Stimulated activated CD8-positive, alpha-beta memory T cell treated with anti-CD3 and anti-CD28 coated beads, Interleukin-4, amount 100 ng/mL, for 4 hours (primary cell): ENCODE measurements around the gene DIPK1C.

Experiments
- DNase-seq, 2 donors: peaks; one replicate each; pipeline ENCODE4 v3.0.0-alpha.2; 2020; ENCODE audit warnings: low read depth in 2 of 2, low spot score in 1 of 2

Gene DIPK1C

DNA sequence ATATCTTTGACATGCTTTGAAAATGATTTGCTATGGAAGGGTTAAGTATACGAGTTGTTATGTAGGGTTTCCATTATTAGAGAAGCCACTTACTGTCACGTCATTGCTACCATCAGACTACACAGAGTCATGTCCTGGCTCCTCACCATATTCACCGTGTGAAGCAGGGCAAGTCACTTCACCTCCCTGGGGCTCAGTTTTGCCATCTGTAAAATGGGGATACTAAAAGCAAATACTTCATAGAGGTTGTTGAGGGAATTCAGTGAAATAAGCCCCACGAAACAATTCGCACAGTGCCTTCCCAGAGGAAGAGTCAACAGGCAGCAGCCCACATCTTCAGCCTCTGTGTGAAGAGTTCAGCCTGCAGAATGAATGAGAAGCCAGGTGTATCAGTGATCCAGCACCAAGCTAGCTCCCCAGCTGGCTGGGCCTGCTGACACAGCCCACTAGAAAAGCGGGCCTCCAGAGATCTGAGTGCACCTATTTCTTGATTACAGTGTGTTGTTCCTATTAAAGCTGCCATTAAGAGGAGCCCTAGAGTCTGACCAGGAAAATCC is 3.4 kb downstream of the DIPK1C start:
- DNase-seq, result no peak

DNA sequence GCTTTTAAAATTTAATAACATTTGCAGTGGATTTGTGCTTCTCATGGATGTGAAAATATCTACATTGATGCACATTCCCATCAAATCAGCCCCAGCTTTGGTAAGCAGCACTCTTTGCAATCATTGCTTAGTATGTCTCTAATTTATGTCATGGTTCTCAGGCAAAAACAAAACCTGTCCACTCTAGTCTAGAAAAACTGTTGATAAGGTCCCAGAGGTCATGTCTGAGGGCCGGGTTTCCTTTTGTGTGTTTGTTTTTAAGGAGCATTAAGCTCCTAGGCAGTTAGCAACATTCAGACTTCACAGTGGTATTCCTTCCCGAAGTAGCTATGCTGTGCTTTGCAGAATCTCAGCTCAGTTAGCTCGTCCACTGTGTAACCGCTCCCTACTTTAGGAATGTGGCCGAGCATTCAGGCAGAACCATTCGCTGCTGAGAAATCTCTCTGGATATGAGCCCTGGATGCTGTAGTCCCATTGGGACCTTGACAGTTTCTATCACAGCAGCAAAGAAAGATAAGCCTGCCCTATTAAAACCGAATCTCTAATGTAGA is 4.0 kb downstream of the DIPK1C start:
- DNase-seq, result no peak

DNA sequence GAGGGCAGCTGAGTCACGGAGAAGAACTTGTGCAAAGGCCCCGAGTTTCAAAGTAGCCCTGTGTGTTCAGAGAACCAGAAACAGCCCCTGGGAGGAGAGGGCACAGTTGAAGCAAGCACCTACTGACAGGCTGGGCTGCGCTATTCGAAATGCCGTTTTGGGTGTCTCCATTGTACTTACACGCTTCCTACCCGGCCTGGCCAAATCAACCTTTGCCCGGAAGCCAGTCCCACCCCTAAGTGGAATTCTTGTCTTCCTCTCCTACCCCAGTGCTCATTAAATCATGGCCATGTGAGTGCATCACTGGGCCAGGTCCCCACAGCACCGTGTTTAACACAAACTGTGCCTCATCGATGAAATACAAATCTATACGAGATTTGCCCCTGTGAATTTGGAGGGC is 6.0 kb downstream of the DIPK1C start:
- DNase-seq, result no peak

DNA sequence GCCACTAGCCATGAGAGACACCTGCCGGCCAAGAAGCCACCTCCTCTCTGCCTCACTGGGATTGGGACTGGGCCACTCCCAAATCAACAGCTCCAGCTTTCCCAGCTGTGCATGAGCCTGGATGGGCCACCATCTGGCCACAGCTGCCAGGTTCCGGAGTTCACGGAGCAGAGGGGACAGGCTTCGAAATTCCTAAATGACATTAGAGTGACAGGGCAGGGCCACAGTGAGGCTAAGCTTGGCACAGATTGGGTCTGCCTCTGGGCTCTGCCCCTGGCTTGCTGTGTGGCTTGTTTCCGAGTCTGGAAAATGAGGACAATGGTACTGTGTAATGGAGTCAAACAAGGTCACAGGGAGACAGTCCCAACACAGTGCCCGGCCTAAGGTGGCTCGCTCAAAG is 6.5 kb downstream of the DIPK1C start:
- DNase-seq, result no peak

DNA sequence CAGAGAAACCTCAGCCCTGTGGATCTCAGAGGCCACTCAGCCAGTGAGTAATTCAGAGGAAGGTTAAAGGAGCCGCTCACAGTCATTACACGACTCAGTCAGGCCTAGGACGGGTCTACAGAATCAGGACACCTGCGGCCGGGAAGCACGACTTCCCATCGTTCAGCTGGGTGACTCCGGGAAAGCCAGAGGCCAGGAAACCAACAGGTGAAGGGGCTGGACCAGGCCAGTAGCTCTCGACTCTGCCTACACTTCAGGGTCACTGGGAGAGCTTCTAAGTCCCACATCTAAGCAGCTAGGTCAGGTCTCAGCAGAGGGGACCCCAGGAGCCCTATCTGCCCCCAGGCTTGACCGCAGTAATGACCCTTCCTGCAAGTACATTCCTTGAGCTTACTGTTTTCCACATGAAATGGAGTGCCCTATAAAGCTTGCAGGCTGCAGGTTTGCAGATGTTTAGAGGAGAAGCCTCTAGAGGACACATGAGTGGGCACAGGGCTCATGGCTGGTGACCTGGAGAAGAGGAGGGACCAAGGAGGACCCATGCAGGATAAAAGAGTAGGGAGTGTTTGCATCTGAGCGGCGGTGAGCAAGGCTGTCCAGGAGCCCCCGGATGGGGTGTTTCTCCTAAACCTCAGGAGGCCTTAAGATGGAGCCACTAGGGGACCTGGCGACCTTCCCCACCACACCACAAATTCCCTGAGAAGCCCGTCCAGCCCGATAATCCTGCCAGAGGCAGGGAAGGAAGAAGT is 9.5 kb downstream of the DIPK1C start:
- DNase-seq, result no peak

DNA sequence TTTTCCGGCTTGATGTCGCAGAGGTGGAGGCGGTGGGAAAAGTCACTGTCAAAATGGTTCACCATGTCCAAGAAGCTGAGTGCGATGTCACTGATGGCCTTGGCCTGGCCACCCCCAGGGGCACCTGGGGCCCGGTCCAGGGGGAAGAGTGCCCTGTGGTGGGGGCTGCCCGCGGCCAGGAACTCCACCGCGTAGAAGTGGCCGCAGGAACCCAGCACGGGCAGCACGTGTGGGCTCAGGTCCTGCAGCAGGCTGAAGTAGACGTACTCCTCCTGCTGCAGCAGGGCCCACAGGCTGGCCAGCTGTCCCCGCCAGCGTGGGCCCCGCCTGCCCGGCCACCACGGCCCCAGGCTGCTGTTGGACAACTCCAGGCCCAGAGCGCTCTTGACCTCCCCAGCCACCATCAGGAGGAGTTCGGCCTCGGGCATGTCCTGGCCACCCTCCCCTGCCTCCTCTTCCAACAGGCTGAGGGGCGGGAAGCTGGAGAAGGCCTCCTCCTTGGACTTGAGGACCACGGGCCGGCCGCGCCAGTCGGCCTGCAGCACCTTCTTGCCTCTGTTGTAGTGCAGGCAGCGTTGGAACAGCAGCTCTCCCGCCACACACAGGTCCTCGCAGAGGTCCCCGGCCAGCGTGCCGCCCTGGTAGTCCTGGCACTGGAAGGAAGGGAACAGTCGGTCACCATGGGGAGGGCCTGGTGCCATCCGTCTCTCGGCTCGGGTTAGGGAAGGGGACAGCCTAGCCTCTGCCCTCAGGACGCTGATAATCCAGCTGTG is 10.3 kb downstream of the DIPK1C start:
- no peak for DNase-seq

DNA sequence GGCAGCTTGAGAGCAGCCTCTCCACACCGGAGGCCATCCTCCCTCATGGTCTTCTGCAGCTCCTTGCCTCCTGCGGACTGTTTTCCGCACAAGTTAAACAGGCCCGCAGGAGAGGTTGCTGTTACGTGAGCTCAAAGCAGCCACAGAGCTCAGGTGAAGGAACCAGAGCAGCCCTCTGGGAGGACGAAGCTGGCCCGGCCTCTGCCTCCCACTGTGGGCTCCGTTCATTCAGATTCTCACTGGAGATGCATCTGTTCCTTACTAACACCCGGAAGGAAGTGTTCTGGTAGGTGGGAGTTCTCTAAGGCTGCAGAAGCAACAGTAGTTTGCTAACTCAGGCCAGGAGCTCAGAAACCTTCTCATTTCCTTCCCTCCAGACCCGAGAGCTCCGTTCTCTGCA is 10.9 kb downstream of the DIPK1C start:
- DNase-seq, result no peak

DNA sequence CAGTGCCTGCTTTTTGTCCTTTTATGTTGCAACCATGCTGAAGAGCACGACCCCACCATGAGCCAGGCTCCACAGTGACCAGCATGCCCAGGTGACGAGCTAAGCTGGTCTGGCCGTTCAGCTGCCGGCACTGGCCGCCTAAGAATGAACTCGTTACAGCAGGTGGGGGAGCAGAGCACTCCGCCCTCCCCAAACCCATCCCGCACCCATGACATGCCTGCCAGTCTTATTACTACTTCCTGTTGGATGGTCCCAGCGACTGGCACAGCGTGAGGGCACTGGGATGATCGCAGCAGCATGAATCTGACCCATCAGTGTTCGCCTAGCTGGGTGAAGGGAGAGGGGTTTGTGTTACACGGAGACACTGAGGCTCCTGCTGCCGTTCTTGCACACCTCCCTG is 11.5 kb downstream of the DIPK1C start:
- no peak for DNase-seq

DNA sequence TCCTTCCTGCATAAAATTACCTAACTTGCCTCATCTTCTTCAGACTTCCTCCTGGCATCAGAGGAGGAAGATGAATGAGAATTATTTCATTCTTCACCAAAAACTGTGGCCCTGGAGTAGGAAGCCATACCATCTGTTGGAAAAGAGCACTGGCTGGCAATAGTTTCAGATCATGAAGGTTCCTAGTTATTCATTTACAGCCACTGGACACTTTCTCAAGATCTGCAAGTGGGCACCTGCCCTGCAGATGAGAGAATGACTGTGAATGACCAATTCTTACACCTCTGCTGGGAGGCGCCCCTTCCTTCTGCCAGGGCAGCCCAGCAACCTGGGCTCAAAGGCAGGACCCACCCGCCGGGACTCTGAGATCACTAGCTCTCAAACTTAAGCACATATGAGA is 13.0 kb downstream of the DIPK1C start:
- DNase-seq, result no peak

DNA sequence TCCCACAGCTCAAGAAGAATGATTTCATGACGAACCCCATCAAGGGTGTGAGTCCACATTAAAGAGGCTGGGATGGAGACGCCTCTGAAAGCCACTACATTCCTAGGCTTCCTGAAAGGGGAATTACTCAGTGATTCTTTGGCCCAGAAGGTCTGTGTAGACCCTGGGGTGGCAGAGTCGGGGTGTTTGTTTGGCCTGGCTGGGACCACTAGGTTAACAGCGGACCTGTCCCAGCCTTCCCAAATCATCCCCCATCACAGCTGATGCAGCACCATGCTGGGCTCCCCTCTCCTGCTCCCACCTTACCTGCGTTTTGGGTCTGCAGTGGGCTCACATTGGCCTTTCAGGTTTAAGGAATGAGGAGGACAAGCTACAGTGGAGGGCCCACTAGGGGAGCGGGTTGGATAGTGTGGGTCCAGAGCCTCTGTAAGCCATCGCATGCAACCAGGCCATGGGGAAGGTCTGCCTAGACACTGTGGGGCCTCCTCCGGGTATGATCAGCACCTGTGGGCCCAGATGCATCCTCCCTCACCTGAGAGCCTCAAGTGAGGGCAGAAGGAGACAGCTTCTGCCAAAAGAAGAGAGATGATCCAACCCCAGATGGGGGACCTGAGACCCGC is 16.2 kb downstream of the DIPK1C start:
- DNase-seq, result no peak

DNA sequence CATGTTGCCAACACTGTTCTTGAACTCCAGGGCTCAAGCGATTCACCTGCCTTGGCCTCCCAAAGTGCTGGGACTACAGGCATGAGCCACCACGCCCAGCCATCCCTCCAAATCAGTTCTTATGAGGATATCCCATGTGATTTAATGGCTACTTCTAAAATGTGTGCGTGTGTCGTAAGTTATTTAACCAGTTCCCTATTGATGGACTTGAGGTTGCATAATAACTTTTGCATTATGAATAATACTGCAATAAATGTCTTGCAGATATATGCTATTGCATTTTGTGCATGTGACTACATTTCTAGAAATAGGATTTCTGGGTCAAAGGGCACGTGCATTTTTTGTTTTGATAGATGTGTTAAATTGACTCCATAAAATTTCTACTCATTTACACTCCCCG is 19.0 kb downstream of the DIPK1C start:
- no peak for DNase-seq

DNA sequence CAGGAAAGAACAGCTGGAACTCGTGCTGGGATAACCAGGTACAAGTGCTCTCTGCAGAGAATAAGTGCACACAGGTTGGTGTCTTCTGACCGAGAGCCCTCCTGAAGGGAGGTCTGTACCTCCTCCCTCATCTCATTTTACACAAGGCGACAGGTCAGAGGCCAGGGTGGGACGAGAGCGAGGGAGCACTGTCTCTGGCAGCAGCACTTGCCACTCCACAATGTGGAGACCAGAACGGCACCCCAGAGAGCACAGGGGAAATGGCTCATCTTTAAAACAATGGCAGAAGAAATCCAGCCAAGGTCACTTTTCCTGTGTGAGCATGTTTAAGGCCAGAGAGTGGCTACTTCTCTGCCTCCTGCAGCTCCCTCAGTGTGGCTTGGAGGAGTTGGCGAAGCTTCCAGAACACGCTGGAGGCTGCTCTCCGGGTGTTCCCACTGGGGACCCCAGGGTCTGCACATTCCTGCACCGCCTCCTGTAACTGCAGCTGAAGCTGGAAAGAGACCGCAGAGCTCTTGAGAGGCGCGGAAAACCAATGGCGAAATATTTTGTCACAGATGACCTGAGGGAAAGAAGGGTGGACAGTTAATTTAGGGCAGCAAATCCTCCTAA is 20.8 kb downstream of the DIPK1C start:
- no peak for DNase-seq

DNA sequence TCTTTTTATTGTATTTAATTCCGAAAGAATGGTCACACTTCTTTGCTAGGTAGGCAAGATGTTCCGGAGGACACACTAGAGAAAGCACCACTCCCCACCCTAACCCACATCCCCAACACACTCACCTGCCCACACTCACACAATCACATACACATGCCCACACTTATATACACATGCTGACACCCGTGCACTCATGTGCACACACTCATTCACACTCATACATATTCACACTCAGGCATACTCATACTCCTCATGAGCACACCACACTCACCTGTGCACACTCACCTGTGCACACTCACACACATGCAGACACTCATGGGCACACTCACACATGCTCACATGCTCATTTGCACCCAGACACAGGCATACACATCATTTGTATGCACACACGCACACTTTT is 21.4 kb downstream of the DIPK1C start:
- no peak for DNase-seq

DNA sequence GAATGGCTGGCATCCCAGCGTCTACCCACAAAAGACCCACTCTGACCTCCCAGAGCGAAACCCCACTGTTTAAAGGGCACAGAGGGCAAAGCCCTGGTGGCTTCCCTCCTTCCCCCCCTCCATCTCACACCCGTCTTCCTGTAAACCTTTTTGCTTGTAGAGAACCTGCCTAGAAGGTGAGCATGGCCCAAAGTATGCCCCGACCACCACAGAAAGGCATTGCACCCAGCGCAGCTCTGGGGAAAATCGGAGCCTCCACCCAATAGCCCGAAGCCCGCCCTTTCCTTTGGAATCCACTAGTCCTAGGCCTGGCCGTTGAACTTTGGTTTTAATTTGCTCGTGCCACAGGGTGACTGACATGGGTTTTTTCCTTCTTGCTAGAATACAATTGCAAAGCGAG is 22.6 kb downstream of the DIPK1C start:
- no peak for DNase-seq

DNA sequence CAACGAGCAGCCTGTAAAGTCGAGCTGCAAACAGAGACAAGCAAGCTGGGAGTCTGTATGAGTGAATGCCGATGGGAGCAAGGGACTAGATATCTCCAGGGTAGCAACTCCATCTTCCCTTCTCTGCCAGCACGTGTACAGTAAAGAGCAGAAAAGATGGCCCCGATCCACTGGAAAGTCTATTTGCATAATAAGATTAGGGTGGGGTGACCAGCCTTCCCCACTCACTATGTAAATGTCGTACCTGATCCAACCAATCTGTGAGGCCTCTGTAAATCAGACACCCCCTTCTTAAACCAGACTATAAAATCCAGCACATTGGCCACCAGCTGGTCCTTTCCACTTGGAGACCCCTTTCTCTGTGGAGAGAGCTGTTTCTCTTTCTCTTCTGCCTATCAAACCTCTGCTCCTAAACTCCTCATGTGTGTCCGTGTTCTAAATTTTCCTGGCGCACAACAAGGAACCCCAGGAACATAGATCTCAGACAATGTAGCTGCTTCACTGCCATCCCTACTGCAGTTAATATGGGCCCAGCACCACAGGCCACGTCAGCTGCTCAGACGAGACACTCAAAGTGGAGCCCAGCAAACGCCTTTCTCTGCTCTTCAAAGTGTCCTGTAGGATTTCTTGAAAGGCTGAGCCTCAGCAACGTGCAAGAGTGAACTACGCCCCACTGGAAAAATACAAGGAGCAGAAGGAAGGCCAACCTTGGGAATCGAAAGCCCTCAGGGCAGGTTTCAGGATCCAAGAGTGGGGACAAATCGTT is 26.1 kb downstream of the DIPK1C start:
- no peak for DNase-seq

DNA sequence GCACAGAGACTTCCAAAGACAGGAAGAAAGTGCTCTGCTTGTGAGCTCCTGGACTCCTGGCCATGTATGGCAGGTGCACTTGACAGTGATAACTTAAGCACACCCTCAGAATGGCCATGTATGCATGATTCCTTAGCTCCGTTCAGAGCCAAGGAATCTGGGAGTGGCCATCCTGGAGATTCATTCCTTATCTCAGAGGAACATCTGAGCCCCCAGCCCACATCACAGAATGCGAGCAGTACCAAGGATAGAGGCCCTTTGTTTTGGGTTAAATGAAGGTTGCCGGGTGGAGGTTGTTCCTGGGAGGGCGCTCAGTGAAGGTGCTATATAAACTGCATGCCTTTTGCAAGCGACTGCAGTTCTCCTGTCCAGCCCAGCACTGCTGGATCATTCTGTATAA is 26.9 kb downstream of the DIPK1C start:
- DNase-seq, result no peak

DNA sequence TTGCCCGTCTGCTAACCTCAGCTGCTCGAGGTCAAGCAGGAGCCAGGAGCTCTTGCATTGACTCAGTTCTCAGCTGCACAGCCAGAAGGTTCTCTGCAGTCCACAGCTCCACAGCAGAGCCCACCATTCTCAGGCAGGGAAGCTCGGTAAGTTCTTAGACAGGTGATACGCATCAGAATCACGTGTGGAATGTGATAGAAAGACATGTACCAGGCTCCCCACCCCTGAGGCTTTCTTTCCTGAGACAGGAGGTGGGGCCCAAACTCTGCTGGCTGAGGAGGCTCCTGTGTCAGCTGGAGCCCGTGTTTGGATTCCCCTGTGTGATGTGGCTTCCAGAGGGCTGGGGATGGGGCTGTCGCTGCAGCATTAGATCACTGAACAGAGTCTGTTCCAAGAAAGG is 28.0 kb downstream of the DIPK1C start:
- DNase-seq, result no peak

DNA sequence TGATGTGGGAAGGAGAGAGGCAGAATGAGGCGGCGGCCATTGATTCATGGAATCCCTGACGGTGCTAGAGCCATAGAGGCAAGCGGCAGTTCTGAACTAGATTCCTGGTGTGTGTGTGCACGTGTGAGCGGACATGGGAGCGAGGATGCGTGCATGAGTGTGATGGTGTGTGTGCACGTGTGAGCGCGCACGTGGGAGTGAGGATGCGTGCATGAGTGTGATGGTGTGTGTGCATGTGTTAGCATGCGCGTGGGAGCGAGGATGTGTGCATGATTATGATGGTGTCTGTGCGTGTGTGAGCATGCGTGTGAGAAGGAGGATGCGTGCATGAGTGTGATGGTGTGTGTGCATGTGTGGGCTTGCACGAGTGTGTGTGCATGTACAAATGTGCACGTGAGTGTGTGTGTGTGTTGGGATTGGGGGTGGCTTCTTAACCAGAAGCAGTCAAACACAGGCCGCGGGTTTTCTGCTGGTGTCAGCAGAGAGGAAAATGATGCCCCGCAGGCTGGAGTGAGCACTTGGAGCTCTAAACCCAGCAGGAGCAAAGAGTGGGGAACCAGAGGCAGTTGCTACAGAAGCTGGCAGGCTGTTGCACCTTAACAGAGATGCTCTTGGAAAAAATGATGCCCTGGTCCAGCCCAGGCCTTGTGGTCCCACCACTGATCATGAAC is 29.5 kb downstream of the DIPK1C start:
- DNase-seq, result no peak

DNA sequence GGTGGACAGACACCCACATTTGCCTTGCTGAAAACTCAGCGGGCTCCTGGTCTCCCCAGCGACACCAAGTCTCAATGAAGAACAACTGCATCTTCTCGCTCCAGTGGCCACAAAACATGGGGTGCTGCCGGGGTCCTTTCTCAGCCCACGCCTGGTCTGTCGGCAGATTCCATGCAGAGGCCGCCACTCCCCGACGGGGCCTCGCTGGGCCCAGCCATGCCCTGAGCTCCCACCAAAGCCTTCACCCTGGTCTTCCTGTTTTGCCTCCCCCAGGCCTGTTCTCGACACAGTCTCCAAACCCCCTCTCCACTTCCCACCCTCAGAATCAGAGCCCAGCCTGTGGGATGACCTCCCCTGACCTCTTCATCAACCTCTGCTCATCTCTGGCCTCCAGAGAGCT is 31.2 kb downstream of the DIPK1C start:
- DNase-seq, result no peak

DNA sequence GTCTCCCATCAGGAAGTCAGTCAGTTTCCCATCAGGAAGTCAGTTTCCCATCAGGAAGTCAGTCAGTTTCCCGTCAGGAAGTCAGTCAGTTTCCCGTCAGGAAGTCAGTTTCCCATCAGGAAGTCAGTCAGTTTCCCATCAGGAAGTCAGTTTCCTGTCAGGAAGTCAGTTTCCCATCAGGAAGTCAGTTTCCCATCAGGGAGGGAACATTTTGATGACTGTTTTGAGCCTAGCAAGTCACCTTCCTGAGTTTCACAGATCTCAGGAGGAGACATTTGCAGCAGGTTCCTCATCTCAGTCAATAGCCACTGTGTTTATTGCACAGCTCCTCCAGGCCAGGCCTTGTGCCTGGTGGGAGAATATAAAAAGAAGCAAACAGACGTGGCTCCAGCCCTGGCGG is 31.9 kb downstream of the DIPK1C start:
- no peak for DNase-seq
